H54 (cell line): Measurements from ENCODE around the gene SERTM2.
"Not testable (repeated sequence)": the region's sequence is repeated elsewhere in the genome, so short reads cannot be mapped to it uniquely, and the experiment has no call there.

Experiments
- DNase-seq: peaks from one replicate; pipeline ENCODE4 v3.0.0; 2011; ENCODE audit warnings: low spot score, mixed read lengths; ENCODE audit not compliant: insufficient read length
- FAIRE-seq: peaks from 3 replicates; lab custom pipeline; 2011; peaks lifted over from hg19 to GRCh38; lab: Jason Lieb, UNC
- POLR2A ChIP-seq: IDR thresholded peaks from 2 replicates; pipeline ENCODE4 v1.6.1; 2011; ENCODE audit warnings: low read depth, mild to moderate bottlenecking, low read length

SERTM2 gene

DNA sequence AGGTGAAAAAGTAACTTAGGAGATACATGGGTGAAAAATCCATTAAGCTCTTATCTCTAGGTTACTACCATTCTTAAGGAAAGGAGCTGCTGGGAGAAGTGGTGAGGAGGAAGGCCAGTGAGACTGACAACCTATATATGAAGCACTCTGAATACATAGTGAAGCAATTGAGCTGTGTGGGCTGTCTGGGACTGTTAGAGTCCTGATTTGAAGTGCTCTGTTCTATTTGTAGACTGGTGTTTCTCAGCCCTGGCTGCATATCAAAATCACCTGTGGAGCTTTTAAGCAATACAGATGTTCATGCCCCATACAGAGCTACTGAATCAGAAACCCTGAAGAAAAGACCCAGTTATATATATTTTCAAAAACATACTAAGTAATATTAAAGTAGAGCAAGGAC is 3.9 kb downstream of the SERTM2 start:
- TF ChIP-seq POLR2A, result no peak
- no peak for DNase-seq
- no peak for FAIRE-seq

DNA sequence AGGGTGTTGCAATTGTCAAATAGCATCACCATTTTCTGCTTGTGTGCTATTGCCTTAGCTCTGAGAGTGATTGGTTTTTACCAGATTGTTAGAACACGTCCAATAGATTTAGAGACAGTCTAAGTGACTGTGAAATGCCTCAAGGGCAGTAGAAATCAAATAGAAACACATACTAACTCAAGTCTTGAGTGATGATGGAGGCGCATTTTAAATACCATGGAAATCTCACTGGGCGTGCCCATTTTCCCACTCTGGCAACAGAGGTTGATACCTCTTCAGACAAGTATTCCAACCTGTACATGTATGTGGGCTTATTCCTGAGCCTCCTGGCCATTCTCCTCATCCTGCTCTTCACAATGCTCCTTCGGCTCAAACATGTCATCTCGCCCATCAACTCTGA is 7.2 kb downstream of the SERTM2 start:
- DNase-seq (no peak), FAIRE-seq (no peak)

DNA sequence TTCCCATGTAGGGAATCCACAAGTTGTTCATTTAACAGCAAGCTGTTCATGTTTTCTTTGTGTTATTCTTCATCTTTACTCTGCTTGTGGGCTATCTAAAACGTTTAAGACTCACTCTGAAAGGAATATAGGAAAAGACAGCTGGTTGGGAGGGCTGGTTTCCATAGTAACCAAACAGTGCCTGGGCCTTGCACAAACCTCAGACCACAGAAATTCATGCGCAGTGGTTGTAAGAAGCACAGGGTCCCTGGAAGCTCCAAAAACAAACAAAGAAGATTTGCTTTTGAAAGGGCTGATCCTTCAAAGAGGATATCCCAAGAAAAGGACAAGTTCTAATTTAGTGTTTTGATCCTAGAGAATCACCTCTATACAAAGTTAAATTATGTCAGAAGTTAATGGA is 7.8 kb downstream of the SERTM2 start:
- TF ChIP-seq POLR2A, result no peak
- DNase-seq (no peak), FAIRE-seq (no peak)

More for the DNA sequence above, 7.2 kb downstream of the SERTM2 start:
- TF ChIP-seq POLR2A, result no peak

DNA sequence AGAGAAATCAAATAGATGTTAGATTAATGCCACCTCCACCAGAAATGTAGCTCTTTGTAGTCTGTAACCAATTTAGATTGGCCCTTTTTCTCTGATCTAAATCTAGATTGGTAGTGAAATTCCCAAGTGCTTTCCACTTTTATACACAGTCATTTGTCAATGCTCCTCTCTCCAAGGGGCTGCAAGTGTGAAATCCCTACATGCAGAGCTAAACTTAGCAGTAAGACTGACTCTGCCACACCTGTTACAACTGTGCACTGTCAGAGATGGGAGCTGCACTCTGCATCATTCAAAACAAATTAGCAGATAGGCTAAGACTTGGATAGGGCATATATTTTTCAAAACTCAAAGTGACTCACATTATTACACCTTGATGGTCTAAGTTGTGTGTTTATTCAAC is 9.1 kb downstream of the SERTM2 start:
- DNase-seq (no peak), FAIRE-seq (no peak)
- no peak for TF ChIP-seq POLR2A

DNA sequence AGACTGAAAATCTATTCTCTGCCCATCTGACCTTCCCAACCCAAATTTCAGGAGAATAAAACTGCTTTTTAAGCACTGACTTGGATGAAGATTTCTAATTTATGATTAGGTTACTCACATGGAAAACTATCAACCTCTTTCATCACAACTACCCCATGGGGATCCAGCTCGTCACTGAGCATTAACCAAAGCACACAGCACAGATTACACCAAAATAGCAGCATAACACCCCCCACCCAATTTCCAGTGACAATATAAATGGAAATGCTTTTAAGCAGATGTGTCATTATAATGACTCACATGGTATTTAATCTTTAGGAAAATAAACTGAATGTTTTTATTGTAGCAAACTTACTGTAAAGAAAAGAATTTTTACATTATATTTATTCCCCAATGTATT is 9.7 kb downstream of the SERTM2 start:
- DNase-seq (no peak), FAIRE-seq (no peak)
- no peak for TF ChIP-seq POLR2A

DNA sequence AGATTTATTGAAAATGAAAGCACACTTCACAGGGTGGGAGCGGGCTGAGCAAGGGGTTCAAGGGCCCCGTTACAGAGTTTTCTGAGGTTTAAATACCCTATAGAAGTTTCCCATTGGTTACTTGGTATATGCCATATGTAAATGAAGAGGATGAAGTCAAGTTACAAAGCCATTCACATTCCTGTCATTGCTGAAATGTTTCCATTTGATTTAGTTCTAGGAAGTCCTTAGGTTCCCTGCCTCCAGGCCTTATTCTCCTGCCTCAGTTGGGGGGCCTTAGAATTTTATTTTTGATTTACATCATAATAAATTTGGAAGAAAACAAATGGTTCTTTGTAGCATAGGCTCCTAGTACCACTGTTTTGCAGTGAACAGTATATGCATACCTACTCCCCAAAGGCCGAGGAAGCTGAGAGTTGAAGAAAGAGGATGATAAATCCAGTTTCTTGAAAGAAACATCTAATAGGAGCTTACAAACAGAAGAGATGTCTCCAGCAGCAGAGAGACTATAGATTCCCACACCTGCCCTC is 31.8 kb downstream of the SERTM2 start:
- FAIRE-seq (no peak), DNase-seq (no peak)
- no peak for TF ChIP-seq POLR2A

DNA sequence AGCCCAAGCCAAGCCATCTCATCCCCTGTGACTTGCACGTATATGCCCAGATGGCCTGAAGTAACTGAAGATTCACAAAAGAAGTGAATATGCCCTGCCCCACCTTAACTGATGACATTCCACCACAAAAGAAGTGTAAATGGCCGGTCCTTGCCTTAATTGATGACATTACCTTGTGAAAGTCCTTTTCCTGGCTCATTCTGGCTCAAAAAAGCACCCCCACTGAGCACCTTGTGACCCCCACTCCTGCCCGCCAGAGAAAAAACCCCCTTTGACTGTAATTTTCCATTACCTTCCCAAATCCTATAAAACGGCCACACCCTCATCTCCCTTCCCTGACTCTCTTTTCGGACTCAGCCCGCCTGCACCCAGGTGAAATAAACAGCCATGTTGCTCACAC is 37.8 kb downstream of the SERTM2 start:
- not testable (repeated sequence) for FAIRE-seq

DNA sequence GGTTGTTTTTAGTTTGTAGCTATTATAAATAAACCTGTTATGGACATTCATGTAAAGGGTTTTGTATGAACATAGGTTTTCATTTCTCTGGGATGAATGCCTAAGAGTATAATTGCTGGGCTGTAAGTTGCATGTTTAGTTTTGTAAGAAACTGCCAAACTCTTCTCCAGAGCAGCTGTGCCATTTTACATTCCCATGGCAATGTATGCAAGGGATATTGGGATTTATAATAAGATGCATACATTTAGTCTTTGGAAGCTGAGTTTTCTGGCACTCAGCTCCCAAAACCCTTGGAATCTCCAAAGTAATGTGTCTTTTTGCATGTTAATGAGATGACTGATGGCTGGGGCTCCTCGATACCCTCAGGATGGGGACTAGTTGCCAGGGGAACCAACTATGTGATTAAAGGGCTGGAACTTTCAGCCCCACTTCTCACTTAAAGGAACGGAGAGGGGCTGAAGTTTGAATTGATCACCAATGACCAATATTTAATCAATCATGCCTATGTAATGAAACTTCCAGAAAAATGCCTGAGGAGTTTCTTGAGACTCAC is 44.0 kb downstream of the SERTM2 start:
- no peak for FAIRE-seq
- no peak for TF ChIP-seq POLR2A
- DNase-seq, result no peak

More for the DNA sequence above, 37.8 kb downstream of the SERTM2 start:
- DNase-seq, result not testable (repeated sequence)

DNA sequence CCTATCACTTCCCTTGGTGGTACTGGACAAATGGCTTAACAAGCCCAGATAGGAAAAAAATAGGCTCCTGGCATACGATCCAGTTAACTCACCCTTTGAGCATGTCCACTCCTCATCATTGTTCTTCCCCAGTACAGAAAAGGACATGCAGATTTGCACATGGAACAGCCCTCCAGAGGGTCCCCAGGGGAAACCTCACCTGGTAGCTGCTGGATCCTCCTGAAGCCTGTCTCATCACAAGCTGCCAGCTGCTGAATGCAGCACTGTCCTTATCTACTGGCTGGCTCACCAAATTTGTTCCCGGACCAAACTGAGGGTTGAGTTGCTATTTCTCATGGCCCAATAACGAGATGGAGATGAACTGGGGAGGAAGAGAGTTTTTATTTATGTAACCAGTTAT is 49.4 kb downstream of the SERTM2 start:
- FAIRE-seq (no peak), DNase-seq (no peak)
- no peak for TF ChIP-seq POLR2A

DNA sequence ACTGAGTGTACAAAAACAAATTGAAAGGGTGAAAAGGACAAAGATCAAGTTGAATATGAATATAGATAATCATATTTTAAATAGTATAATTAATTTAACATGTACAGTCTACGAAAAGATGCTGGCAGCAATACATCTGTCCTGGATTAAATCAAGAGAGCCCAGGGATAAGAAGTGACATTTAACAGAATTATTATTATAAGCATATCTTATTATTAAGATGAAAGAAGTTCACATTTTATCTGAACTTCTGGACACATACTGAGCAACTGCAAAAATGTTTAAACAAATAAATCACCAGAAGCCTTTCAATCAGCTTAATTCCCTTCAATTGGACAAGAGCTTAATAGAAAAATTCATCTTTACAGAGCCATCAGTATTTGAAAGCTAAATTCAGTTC is 50.4 kb downstream of the SERTM2 start:
- FAIRE-seq (no peak), DNase-seq (no peak)
- no peak for TF ChIP-seq POLR2A

DNA sequence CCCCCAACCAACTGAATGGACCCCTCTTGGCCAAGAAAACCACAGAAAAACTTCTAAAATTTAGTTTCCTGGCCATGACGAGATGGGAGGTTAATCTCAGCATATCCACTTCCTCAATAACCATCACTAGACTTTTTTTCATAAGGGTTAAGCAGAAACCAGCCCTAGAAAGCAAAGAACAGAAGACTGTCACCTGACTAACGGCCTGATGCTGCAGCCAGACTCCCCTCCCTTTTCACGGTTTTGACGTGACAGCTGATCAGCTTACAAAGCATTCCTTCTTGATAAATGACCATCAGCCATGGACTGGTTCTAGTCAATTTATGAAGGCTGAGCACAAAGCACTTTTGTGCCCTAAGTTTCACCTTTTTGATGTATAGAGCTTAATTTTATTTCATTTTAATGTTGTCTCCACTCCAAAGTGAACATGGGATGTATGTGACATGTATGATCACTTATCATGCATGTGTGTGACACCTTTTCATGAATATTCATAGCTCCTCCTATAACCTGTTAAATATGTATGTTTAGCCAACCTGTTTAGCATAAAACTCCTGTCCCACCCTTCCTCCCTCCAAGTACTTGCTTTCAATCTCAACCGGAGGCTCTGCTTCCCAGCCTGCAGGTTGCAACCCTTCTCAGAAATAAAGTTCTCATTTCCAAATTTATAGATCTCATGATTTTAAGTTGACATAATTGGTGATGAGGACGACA is 56.3 kb downstream of the SERTM2 start:
- TF ChIP-seq POLR2A, result no peak
- FAIRE-seq, result no peak
- DNase-seq, result no peak

DNA sequence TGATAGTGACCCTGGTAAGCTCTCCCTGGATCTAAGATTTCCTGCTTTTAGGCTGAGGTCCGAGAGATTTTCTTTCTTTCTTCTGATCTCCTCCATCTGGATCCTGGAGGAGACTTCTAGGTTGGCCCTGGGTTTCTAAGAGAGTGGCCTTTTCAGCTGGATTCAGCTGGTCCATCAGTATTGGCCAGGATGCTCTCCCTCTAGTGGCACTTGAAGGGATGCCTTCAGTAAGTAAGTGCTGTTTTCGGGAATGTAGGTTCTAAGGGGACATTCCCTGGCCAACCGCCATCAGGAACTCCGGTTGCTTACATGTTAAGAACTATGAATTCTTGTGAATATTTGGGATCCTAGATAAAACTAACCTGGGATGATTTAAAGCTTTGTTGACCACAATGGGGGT is 56.9 kb downstream of the SERTM2 start:
- no peak for TF ChIP-seq POLR2A
- DNase-seq, result peak; percentile 1
- FAIRE-seq, result no peak

DNA sequence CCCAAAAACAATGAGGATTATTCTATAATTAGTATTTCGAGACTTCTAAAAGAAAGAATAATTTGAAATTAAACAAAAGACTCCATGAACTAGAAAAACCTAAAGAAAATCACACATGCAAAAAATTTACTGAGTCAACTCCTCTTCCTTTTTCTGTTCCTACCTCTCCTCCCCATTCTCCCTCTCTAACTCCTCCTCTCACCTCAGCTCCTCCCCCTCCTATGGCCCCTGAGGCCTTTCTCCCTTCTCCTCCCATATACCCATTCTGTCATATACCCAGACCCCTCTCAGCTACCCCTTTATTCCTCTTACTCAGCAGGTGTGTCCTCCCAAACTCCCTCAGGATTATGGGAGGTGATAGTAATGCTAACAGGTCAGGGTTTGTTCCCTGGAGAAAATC is 57.4 kb downstream of the SERTM2 start:
- FAIRE-seq (no peak), DNase-seq (no peak)
- TF ChIP-seq POLR2A, result no peak
